ENCODE measurements around the gene CNTF. TPM values are rescaled to one million over a fixed set of nuclear protein-coding genes. Genes with fewer than 3 reads are reported as not detected.
A peak's percentile ranks its signal among the peaks of the same experiment; 100 is the strongest.

Gene CNTF
- total RNA-seq, 2 donors from 2014 or later, result 4.1 to 5.5 TPM

- H3K4me1 Mint-ChIP-seq, result peaks cover 42% of the 10 kb centered on the region
Measured at GRCh38 chr11:58591659-58592058, 30.8 kb upstream of the CNTF start.

GRCh38 chr11:58592760-58593472, 29.5 kb upstream of the CNTF start:
- Mint-ChIP-seq H3K36me3 (ENCODE audit: low read depth) (peaks cover 95% of the 10 kb centered on the region), H3K4me3 (peak overlapping the region; percentile 38), H3K9me3 (no peaks in the 10 kb centered on the region), H3K27ac (peak overlapping the region; percentile 37), H3K27me3 (no peaks in the 10 kb centered on the region), H3K4me1 (peaks cover 46% of the 10 kb centered on the region)
- ATAC-seq (replicated peaks), result peak; percentile 94

More at GRCh38 chr11:58591659-58592058, 30.8 kb upstream of the CNTF start:
- Mint-ChIP-seq H3K27me3 (no peaks in the 10 kb centered on the region), H3K9me3 (no peaks in the 10 kb centered on the region), H3K36me3 (ENCODE audit: low read depth) (peaks cover 98% of the 10 kb centered on the region), H3K27ac (no peak overlapping the region), H3K4me3 (peak overlapping the region; percentile 38)
- no peak for ATAC-seq (replicated peaks)

GRCh38 chr11:58594826-58595225, 27.6 kb upstream of the CNTF start:
- Mint-ChIP-seq H3K27ac (no peak overlapping the region), H3K27me3 (no peaks in the 10 kb centered on the region)

GRCh38 chr11:58596621-58597020, 25.8 kb upstream of the CNTF start:
- Mint-ChIP-seq H3K4me3 (peak overlapping the region; percentile 57), H3K27ac (peak overlapping the region; percentile 7)

More at GRCh38 chr11:58594826-58595225, 27.6 kb upstream of the CNTF start:
- ATAC-seq (replicated peaks), result no peak
- Mint-ChIP-seq H3K4me1 (peaks cover 59% of the 10 kb centered on the region), H3K36me3 (ENCODE audit: low read depth) (peaks cover 95% of the 10 kb centered on the region), H3K9me3 (no peaks in the 10 kb centered on the region), H3K4me3 (no peak overlapping the region)

GRCh38 chr11:58597486-58598144, 24.9 kb upstream of the CNTF start:
- Mint-ChIP-seq H3K27me3 (no peaks in the 10 kb centered on the region), H3K27ac (peak overlapping the region; percentile 61), H3K4me3 (peak overlapping the region; percentile 57), H3K9me3 (no peaks in the 10 kb centered on the region), H3K36me3 (ENCODE audit: low read depth) (peaks cover 93% of the 10 kb centered on the region), H3K4me1 (peaks cover 67% of the 10 kb centered on the region)
- ATAC-seq (replicated peaks), result peak; percentile 96

More at GRCh38 chr11:58596621-58597020, 25.8 kb upstream of the CNTF start:
- H3K4me1 Mint-ChIP-seq, result peaks cover 64% of the 10 kb centered on the region
- H3K36me3 Mint-ChIP-seq (ENCODE audit: low read depth), result peaks cover 93% of the 10 kb centered on the region
- no peaks in the 10 kb centered on the region for H3K9me3 Mint-ChIP-seq
- no peaks in the 10 kb centered on the region for H3K27me3 Mint-ChIP-seq
- ATAC-seq (replicated peaks), result no peak

- H3K4me1 Mint-ChIP-seq, result peaks cover 80% of the 10 kb centered on the region
- no peaks in the 10 kb centered on the region for H3K9me3 Mint-ChIP-seq
- H3K27ac Mint-ChIP-seq, result peak overlapping the region; percentile 33
- H3K36me3 Mint-ChIP-seq (ENCODE audit: low read depth), result peaks cover 95% of the 10 kb centered on the region
- H3K4me3 Mint-ChIP-seq, result no peak overlapping the region
- no peaks in the 10 kb centered on the region for H3K27me3 Mint-ChIP-seq
- ATAC-seq (replicated peaks), result no peak
Measured at GRCh38 chr11:58600510-58600909, 22.0 kb upstream of the CNTF start.

- no peaks in the 10 kb centered on the region for H3K9me3 Mint-ChIP-seq
- peaks cover 48% of the 10 kb centered on the region for H3K4me1 Mint-ChIP-seq
- peak overlapping the region; percentile 38 for H3K27ac Mint-ChIP-seq
- peaks cover 86% of the 10 kb centered on the region for H3K36me3 Mint-ChIP-seq (ENCODE audit: low read depth)
- no peaks in the 10 kb centered on the region for H3K27me3 Mint-ChIP-seq
- no peak for ATAC-seq (replicated peaks)
- peak overlapping the region; percentile 21 for H3K4me3 Mint-ChIP-seq
Measured at GRCh38 chr11:58606930-58607714, 15.3 kb upstream of the CNTF start.

DNA sequence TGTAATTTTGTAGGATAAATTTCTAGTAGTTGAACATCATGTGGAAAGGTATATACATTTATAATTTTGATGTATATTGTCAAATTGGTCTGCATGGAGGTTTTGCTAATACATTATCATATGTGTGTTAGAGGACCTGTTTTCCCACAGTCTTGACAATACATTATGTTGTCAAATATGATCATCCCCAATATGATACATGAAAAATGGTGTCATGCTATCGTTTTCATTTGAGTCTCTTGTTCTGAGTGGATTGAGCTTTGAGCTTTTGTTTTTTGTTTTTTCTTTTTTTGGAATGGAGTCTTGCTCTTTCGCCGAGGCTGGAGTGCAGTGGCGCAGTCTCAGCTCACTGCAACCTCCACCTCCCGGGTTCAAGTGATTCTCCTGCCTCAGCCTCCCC, 14.1 kb upstream of the CNTF start:
- no peaks in the 10 kb centered on the region for H3K27me3 Mint-ChIP-seq
- H3K9me3 Mint-ChIP-seq, result no peaks in the 10 kb centered on the region
- no peak overlapping the region for H3K4me3 Mint-ChIP-seq
- no peak overlapping the region for H3K27ac Mint-ChIP-seq
- peak; percentile 35 for ATAC-seq (replicated peaks)
- H3K4me1 Mint-ChIP-seq, result peaks cover 38% of the 10 kb centered on the region
- H3K36me3 Mint-ChIP-seq (ENCODE audit: low read depth), result peaks cover 86% of the 10 kb centered on the region

- H3K4me1 Mint-ChIP-seq, result peaks cover 31% of the 10 kb centered on the region
- no peak overlapping the region for H3K27ac Mint-ChIP-seq
- no peaks in the 10 kb centered on the region for H3K9me3 Mint-ChIP-seq
- H3K36me3 Mint-ChIP-seq (ENCODE audit: low read depth), result peaks cover 86% of the 10 kb centered on the region
- no peak overlapping the region for H3K4me3 Mint-ChIP-seq
- H3K27me3 Mint-ChIP-seq, result no peaks in the 10 kb centered on the region
- no peak for ATAC-seq (replicated peaks)
Measured at GRCh38 chr11:58609723-58610122, 12.7 kb upstream of the CNTF start.

- H3K27ac Mint-ChIP-seq, result no peak overlapping the region
- H3K9me3 Mint-ChIP-seq, result no peaks in the 10 kb centered on the region
- peak; percentile 81 for ATAC-seq (replicated peaks)
- H3K36me3 Mint-ChIP-seq (ENCODE audit: low read depth), result peaks cover 97% of the 10 kb centered on the region
- H3K4me3 Mint-ChIP-seq, result no peak overlapping the region
- no peaks in the 10 kb centered on the region for H3K27me3 Mint-ChIP-seq
- H3K4me1 Mint-ChIP-seq, result peaks cover 18% of the 10 kb centered on the region
Measured at GRCh38 chr11:58613228-58613627, 9.2 kb upstream of the CNTF start.

DNA sequence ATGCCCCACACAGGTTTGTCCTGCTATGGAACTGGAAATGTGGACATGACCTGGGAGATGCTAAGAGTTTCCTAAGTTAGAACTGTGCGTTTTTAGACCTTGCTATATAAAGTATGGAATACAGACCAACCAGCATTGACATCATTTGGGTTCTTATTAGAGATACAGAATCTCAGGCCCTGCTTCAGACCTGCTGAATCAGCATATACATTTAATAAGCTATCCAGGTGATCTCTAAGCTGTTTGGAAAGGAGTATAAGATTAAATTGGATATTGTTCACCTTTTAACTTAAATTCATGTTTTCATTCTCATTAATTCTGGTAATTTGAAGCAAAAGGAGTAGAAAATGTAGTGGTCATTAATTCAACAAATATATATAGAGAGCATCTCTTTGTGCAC, 6.9 kb upstream of the CNTF start:
- Mint-ChIP-seq H3K9me3 (no peaks in the 10 kb centered on the region), H3K36me3 (ENCODE audit: low read depth) (peaks cover 100% of the 10 kb centered on the region), H3K27me3 (no peaks in the 10 kb centered on the region), H3K4me1 (peaks cover 22% of the 10 kb centered on the region), H3K4me3 (no peak overlapping the region), H3K27ac (peak overlapping the region; percentile 75)
- ATAC-seq (replicated peaks), result no peak

DNA sequence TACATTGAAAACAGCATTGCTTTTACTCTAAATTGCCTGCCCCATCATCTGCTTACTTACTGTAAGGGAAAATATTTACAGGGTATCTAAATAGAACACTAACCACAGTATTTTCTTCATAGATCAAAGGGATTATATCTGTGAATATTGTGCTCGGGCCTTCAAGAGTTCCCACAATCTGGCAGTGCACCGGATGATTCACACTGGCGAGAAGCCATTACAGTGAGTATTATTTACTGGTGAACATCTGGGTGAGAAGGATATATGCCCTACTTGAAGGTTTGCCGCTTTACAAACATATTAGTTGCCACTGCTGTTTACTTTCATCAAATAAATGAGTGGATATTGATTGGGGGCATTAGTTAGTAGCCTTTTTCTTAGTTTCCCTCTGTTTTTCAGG, 5.9 kb upstream of the CNTF start:
- Mint-ChIP-seq H3K27me3 (no peaks in the 10 kb centered on the region), H3K4me3 (no peak overlapping the region), H3K4me1 (peaks cover 18% of the 10 kb centered on the region), H3K27ac (peak overlapping the region; percentile 48), H3K9me3 (no peaks in the 10 kb centered on the region), H3K36me3 (ENCODE audit: low read depth) (peaks cover 100% of the 10 kb centered on the region)
- ATAC-seq (replicated peaks), result no peak

DNA sequence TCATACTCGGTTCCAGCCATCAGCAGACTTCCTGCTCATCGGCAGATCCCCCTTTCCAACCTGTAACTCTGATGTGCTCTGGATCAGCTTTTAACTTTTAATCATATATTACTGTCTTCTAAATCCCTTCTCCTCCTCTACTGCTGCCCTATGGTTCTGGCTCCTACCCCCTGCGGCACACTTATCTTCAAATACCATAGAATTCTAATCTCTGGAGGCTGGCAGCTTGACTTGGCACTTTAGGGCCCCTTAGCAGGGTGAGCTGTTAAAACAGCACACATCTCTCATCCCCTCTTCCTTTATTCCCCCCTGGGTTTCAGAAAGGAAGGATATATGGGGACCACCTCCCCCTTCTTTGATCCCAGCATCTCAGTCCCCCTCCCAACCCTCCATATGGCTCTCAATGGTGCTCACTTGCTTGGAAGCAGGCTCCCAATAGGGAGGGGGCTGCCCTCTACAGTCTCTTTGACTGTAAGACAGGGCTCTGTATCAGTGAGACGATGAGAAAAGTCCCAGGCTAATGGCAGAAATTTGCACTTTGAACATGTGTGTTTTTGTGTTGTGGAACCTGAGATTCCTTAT, 4.4 kb upstream of the CNTF start:
- Mint-ChIP-seq H3K4me1 (peaks cover 17% of the 10 kb centered on the region), H3K4me3 (no peak overlapping the region), H3K9me3 (no peaks in the 10 kb centered on the region), H3K36me3 (ENCODE audit: low read depth) (peaks cover 100% of the 10 kb centered on the region), H3K27me3 (no peaks in the 10 kb centered on the region), H3K27ac (peak overlapping the region; percentile 85)
- ATAC-seq (replicated peaks), result peak; percentile 43

DNA sequence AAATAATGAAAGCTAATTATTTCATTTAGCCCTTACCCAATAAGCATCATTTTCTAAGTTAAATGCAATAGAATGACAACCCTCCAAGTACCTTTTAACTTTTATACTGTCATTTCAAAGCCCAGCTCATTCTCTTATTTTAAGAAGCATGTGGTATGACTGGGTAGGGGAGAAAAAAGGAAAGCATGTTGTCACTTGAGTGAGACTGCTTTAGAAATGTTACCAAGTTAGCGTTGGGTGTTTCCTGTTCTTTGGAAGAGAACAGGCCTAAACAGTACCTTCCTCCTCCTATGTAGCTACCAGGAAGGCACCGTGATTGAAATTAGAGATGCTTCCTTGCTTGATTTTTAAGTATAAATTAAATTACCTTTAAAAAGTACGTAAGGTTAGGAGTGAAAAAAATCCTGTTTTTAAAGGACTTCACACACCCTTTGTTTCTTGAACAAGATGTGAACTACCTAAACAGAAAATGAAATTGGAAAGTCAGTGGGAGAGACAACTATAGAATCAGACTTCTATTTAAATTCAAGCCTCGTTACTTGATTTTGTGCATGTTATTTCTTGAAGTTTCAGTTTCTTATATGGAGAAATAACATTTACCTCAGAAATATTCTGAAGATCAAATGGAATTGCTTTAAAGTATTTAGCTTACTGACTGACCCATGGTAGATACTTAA, 741 bp upstream of the CNTF start:
- Mint-ChIP-seq H3K4me3 (no peak overlapping the region), H3K9me3 (no peaks in the 10 kb centered on the region), H3K4me1 (peaks cover 8% of the 10 kb centered on the region), H3K27ac (peak overlapping the region; percentile 23), H3K27me3 (no peaks in the 10 kb centered on the region), H3K36me3 (ENCODE audit: low read depth) (peaks cover 100% of the 10 kb centered on the region)
- ATAC-seq (replicated peaks), result peak; percentile 43

Measured in activated T-helper 17 cell treated with anti-CD3 and anti-CD28 coated beads, Interleukin-2, amount 50 U/mL, for 72 hours (primary cell).